K562 (cell line): ENCODE data around the gene HMGCL. TPM values are rescaled to one million over a fixed set of nuclear protein-coding genes. Genes with fewer than 3 reads are reported as not detected.

ENCODE experiments used
- CEBPG ChIP-seq, 3 experiments: fragments of 200-800 bp in 1 of 3; sonication (Bioruptor generic) in 1 of 3; sonication (generic) in 1 of 3; formaldehyde crosslinking in 1 of 3; IDR thresholded peaks in 2 of 3; conservative IDR thresholded peaks in 1 of 3; 2 replicates each; pipeline versions ENCODE4 v1.6.1 to v1.8.0; 2016 to 2022; ENCODE audit warnings: missing compliant biosample characterization in 2 of 3, missing genetic modification characterization in 2 of 3, mild to moderate bottlenecking in 1 of 3, missing genetic modification reagents in 1 of 3
- FIP1L1 ChIP-seq: fragments of 200-400 bp; formaldehyde crosslinking; IDR thresholded peaks from 2 replicates; pipeline ENCODE4 v1.6.1; 2018; ENCODE audit warnings: mild to moderate bottlenecking, low read depth, low read length; ENCODE audit not compliant: poor library complexity, severe bottlenecking
- FOXM1 ChIP-seq, 2 experiments: fragments of 450-650 bp in 1 of 2; sonication (generic) in 1 of 2; formaldehyde crosslinking in 1 of 2; IDR thresholded peaks; 2 replicates each; pipeline versions ENCODE4 v1.6.1 to v1.9.0; 2017 to 2022; ENCODE audit warnings: low read depth in 2 of 2, mild to moderate bottlenecking in 2 of 2, missing genetic modification reagents in 1 of 2, moderate library complexity in 1 of 2
- HDAC1 ChIP-seq, 2 experiments: fragments of 450-650 bp; IDR thresholded peaks; 2 replicates each; pipeline ENCODE4 v1.6.1; 2016 to 2017; ENCODE audit warnings: inconsistent platforms in 1 of 2, mild to moderate bottlenecking in 1 of 2, moderate library complexity in 1 of 2
- ILK ChIP-seq: fragments of 450-650 bp; IDR thresholded peaks from 2 replicates; pipeline ENCODE4 v1.6.1; 2016; ENCODE audit warnings: missing genetic modification characterization, low read depth, mild to moderate bottlenecking, missing compliant biosample characterization, moderate library complexity, borderline replicate concordance
- KDM1A ChIP-seq, 2 experiments: fragments of 450-650 bp; IDR thresholded peaks; 2 replicates each; pipeline ENCODE4 v1.6.1; 2016; ENCODE audit warnings: mild to moderate bottlenecking in 2 of 2
- KLF13 ChIP-seq: fragments of 450-650 bp; IDR thresholded peaks from 2 replicates; pipeline ENCODE4 v1.6.1; 2016; ENCODE audit warnings: missing genetic modification characterization, low read depth, mild to moderate bottlenecking, missing compliant biosample characterization, moderate library complexity, borderline replicate concordance
- MTA1 ChIP-seq: fragments of 450-650 bp; IDR thresholded peaks from 2 replicates; pipeline ENCODE4 v1.6.1; 2017; ENCODE audit warnings: borderline replicate concordance
- PREB ChIP-seq: sonication (generic); formaldehyde crosslinking; IDR thresholded peaks from 2 replicates; pipeline ENCODE4 v1.8.1; 2023; ENCODE audit warnings: mild to moderate bottlenecking, missing genetic modification reagents
- RBBP5 ChIP-seq: fragments of 200-600 bp; sonication (generic); IDR thresholded peaks from 2 replicates; pipeline ENCODE4 v1.6.1; 2012; ENCODE audit warnings: borderline replicate concordance, mild to moderate bottlenecking, low read length, control low read depth, inconsistent platforms; ENCODE audit not compliant: insufficient read depth, poor library complexity, severe bottlenecking
- SUPT5H ChIP-seq: fragments of 450-650 bp; IDR thresholded peaks from 2 replicates; pipeline ENCODE4 v1.6.1; 2016
- ZBTB2 ChIP-seq: fragments of 450-650 bp; IDR thresholded peaks from 2 replicates; pipeline ENCODE4 v1.6.1; 2016; ENCODE audit warnings: antibody characterized with exemption
- ZNF274 ChIP-seq: IDR thresholded peaks from 2 replicates; pipeline ENCODE4 v1.6.1; 2011; ENCODE audit warnings: low read depth, mild to moderate bottlenecking, low read length, moderate library complexity, borderline replicate concordance
- polyA plus RNA-seq, 8 experiments: library from polyadenylated mRNA; depleted of rRNA in 4 of 8; stranded (reverse) in 5 of 8; unstranded in 3 of 8; fragments of >200 nt; fragmentation: Nextera tagmentation in 2 of 8; fragmentation: Illumina TruSeq in 1 of 8; extraction: Ambion mirVana in 2 of 8; extraction: Trizol in 1 of 8; gene quantifications; 2 replicates each; pipeline versions ENCODE4 v1.2.1 to v1.2.3, GENCODE V29; 2011 to 2014; ENCODE audit warnings: inconsistent platforms in 1 of 8, missing spikeins in 1 of 8
- total RNA-seq, 7 experiments: library from RNA; depleted of rRNA in 6 of 7; stranded (reverse); fragments of >200 nt in 6 of 7; fragmentation: Illumina TruSeq in 2 of 7; extraction: Trizol in 2 of 7; gene quantifications; 2 replicates each; pipeline versions ENCODE4 v1.2.1 to v1.2.3, GENCODE V29; 2011 to 2021; ENCODE audit warnings: low replicate concordance in 1 of 7

HMGCL gene
- total and polyA plus RNA-seq, 9 of the 15 experiments (the other 6 are each of a cell fraction or from before 2014, with no cell fraction given), result 18.0 to 82.2 (median 24.2) TPM

- TF ChIP-seq FOXM1 (IDR thresholded peaks at IDR 0.05; ENCODE audit: low read depth) (no peak), FOXM1 (CRISPR knock-in tag; IDR thresholded peaks at IDR 0.05; ENCODE audit: low read depth) (no peak), KDM1A (IDR thresholded peaks at IDR 0.05) (no peak), KLF13 (tag) (no peak), HDAC1 (IDR thresholded peaks at IDR 0.05) (peak in 1 of 2 experiments; percentile 58; a peak in 1 of 4 replicates), CEBPG (CRISPR knock-in tag; IDR thresholded peaks at IDR 0.05) (no peak), CEBPG (tag; conservative IDR thresholded peaks at IDR 0.05 in 1 of 2, IDR thresholded peaks at IDR 0.05 in 1 of 2) (no peak), ILK (tag) (no peak), RBBP5 (no peak), PREB (CRISPR knock-in tag) (no peak), MTA1 (no peak), SUPT5H (peak; percentile 32), ZNF274 (no peak), FIP1L1 (no peak), ZBTB2 (no peak)
- TF ChIP-seq, all 486 proteins: peak for 26
Observed at GRCh38 chr1:23793018-23793781, 32.0 kb downstream of the HMGCL start (continued).
